PC-9 (cell line): ENCODE results near the gene ZSWIM4.

Experiments
- CTCF ChIP-seq: fragments of 200-600 bp; sonication (generic); conservative IDR thresholded peaks from 2 replicates; pipeline ENCODE4 v1.6.1; 2017; ENCODE audit warnings: mixed run types, antibody characterized with exemption, mild to moderate bottlenecking, moderate library complexity
- EZH2 ChIP-seq: fragments of 200-600 bp; sonication (generic); IDR thresholded peaks from 2 replicates; pipeline ENCODE4 v1.8.0; 2017; ENCODE audit warnings: antibody characterized with exemption, low read depth

GRCh38 chr19:13748169-13748828 lies 46.9 kb upstream of the ZSWIM4 start:
- no peak for TF ChIP-seq EZH2
- no peak for TF ChIP-seq CTCF
